Prostate gland (tissue), 2 donors: Measurements from ENCODE around the gene EXD3. TPM values are rescaled to one million over a fixed set of nuclear protein-coding genes. Genes with fewer than 3 reads are reported as not detected.

Experiments used
- DNase-seq: peaks from one replicate; pipeline ENCODE4 v3.0.0-alpha.2; 2019; ENCODE audit warnings: low spot score
- H3K27ac ChIP-seq, 2 donors: fragments of 200-600 bp; sonication (generic); 2 replicates each; pipeline ENCODE4 v1.5.1; 2017 to 2019
- H3K27me3 ChIP-seq: fragments of 200-600 bp; sonication (generic); replicated peaks from 2 replicates; pipeline ENCODE4 v1.5.1; 2019; ENCODE audit not compliant: insufficient read depth
- H3K36me3 ChIP-seq, 2 donors: fragments of 200-600 bp; sonication (generic); 1 replicate in 1 of 2; 2 replicates in 1 of 2; pipeline versions ENCODE4 v1.5.1 to v1.8.1; 2017 to 2019
- H3K4me1 ChIP-seq: fragments of 200-600 bp; sonication (generic); replicated peaks from 2 replicates; pipeline ENCODE4 v1.5.1; 2019
- H3K4me3 ChIP-seq, 2 donors: fragments of 200-600 bp; sonication (generic); 2 replicates each; pipeline ENCODE4 v1.5.1; 2017 to 2019
- H3K9me3 ChIP-seq: fragments of 200-600 bp; sonication (generic); 2 replicates; pipeline ENCODE4 v1.5.1; 2017
- POLR2A ChIP-seq: fragments of 450-650 bp; IDR thresholded peaks from one replicate; pipeline ENCODE4 v1.6.1; 2016; ENCODE audit warnings: antibody characterized with exemption, mild to moderate bottlenecking
- POLR2AphosphoS5 ChIP-seq: sonication (generic); formaldehyde crosslinking; IDR thresholded peaks from one replicate; pipeline ENCODE4 v1.6.1; 2017; ENCODE audit warnings: antibody characterized with exemption
- WGBS: methylation state at CpG from one replicate; pipeline ENCODE4 v1.1.5; 2018; 5-methylcytosine and 5-hydroxymethylcytosine counted together
- intact Hi-C: fragments of 100-400 bp; cut with DNase I; formaldehyde crosslinking; loops from one replicate; pipeline ENCODE4 v1.14.2; 2022
- total RNA-seq, 2 donors: library from RNA; depleted of rRNA; stranded (reverse); fragments of >200 nt; gene quantifications; one replicate each; pipeline ENCODE4 v1.1.0, GENCODE V29; 2016
- TF ChIP-seq, protein P1 (sequence below), 4 experiments: fragments of 200-600 bp in 2 of 4; fragments of 450-650 bp in 2 of 4; sonication (generic) in 2 of 4; IDR thresholded peaks; 1 replicate in 3 of 4; 2 replicates in 1 of 4; pipeline ENCODE4 v1.5.1; 2016 to 2019; ENCODE audit warnings: antibody characterized with exemption in 4 of 4, mild to moderate bottlenecking in 2 of 4, moderate library complexity in 2 of 4

The EXD3 gene
- total RNA-seq, 2 donors from 2014 or later, result 32.6 to 44.8 TPM

GRCh38 chr9:137321726-137322361 lies 101.1 kb downstream of the EXD3 start:
- no peaks in the 10 kb centered on the region for H3K9me3 ChIP-seq
- H3K27me3 ChIP-seq, result no peaks in the 10 kb centered on the region
- H3K4me3 ChIP-seq, result no peak overlapping the region
- H3K36me3 ChIP-seq, result no peaks in the 10 kb centered on the region
- intact Hi-C loops, result no loop called here
- no peak overlapping the region for H3K27ac ChIP-seq
- TF ChIP-seq POLR2A (no peak), POLR2AphosphoS5 (no peak)
- TF ChIP-seq, protein P1, sequence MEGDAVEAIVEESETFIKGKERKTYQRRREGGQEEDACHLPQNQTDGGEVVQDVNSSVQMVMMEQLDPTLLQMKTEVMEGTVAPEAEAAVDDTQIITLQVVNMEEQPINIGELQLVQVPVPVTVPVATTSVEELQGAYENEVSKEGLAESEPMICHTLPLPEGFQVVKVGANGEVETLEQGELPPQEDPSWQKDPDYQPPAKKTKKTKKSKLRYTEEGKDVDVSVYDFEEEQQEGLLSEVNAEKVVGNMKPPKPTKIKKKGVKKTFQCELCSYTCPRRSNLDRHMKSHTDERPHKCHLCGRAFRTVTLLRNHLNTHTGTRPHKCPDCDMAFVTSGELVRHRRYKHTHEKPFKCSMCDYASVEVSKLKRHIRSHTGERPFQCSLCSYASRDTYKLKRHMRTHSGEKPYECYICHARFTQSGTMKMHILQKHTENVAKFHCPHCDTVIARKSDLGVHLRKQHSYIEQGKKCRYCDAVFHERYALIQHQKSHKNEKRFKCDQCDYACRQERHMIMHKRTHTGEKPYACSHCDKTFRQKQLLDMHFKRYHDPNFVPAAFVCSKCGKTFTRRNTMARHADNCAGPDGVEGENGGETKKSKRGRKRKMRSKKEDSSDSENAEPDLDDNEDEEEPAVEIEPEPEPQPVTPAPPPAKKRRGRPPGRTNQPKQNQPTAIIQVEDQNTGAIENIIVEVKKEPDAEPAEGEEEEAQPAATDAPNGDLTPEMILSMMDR (IDR thresholded peaks at IDR 0.05), result no peak
- no peak for DNase-seq
- H3K4me1 ChIP-seq, result no peaks in the 10 kb centered on the region
- 88% methylated on average over 22 of the region's 22 CpGs for WGBS

DNA sequence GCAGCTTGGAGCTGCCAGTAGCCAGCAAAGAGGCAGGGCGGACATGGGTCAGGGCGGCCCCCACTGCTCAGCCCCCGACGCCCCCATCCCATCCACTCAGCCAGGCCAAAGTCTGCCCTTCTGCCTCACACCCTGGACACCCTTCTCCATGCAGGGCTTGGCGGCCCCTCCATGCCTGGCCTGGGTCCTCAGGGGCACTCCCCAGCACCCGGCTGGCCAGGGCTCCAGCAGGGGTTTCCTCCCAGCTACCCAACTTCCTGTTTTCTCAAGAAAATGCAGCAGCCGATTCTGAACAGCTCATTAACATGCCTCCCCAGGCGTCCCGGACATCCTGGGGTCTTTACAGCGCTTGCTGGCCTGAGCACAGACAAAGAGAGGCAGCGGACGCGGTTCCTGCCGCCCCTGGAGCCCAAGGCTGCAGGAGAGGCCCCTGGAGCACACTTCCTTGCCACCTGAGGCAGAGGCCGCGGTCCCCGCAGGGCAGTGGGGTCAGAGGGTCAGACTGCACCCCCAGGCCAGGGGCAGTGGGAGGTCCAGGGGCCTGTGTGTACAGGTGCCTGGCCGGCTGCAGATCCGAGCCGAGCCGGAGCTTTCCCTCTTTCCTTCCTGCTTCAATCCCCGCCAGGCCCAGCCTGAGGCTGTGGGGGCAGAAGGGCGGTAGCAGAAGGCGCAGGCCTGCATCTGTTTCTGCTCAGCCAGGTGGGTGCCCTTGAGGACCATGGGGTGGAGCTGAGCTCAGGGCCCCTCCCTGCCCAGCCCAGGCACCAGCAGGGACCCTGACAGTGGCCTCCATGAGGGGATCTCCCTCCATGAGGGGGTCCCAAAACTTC lies 102.2 kb downstream of the EXD3 start:
- 67% methylated on average over 24 of the region's 24 CpGs for WGBS
- Histone ChIP-seq H3K4me3 (no peak overlapping the region), H3K36me3 (no peaks in the 10 kb centered on the region), H3K9me3 (no peaks in the 10 kb centered on the region), H3K27me3 (peaks cover 2% of the 10 kb centered on the region), H3K27ac (no peak overlapping the region), H3K4me1 (peaks cover 7% of the 10 kb centered on the region)
- TF ChIP-seq, protein P1 (IDR thresholded peaks at IDR 0.05), result no peak
- TF ChIP-seq POLR2AphosphoS5, result no peak
- no peak for TF ChIP-seq POLR2A
- intact Hi-C loops, result no loop called here
- no peak for DNase-seq

DNA sequence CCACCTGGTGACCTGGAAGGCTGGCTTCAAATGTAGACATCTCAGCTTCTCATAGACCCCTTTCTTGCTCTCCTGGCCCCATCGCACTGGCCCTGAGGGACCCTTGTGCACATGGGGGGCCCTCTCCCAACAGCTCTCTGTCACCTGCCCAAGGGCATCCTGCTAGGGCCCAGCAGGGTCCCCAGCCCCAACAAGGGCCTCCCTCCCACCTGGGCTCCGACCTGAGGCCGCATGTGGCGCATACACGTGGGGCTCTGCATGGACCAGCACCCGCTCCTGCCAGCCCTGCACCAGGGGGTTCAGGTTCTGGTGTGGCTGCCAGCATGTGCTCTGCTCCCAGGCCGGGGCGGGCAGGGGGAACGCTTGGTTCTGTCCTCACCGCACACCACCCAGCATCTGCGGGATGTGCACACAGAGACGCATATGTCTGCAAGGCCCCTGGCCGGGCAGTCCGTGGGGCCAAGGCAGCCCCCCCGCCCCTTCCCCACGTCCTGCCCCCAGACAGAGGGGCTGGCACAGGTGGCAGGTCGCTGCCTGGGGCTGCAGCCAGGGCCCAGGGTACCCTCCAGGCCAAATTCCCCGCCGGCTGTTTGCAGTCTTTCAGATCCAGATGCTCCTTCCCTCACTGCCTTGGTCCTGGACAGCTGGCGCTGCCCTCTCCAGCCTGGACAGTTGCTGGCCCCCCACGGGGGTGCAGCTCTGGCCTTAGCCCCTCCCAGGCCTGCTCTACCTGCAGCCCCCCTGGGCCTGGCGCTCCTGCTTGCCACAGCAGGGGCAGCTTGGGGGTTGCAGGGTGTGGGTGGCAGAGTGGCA lies 103.0 kb downstream of the EXD3 start:
- intact Hi-C loops, result no loop called here
- WGBS, result 84% methylated on average over 22 of the region's 22 CpGs
- Histone ChIP-seq H3K4me3 (no peak overlapping the region), H3K27me3 (peaks cover 2% of the 10 kb centered on the region), H3K4me1 (peaks cover 7% of the 10 kb centered on the region), H3K9me3 (no peaks in the 10 kb centered on the region), H3K36me3 (no peaks in the 10 kb centered on the region), H3K27ac (no peak overlapping the region)
- no peak for DNase-seq
- TF ChIP-seq, protein P1 (IDR thresholded peaks at IDR 0.05), result no peak
- TF ChIP-seq POLR2AphosphoS5, result no peak
- no peak for TF ChIP-seq POLR2A

GRCh38 chr9:137319011-137319738 lies 103.8 kb downstream of the EXD3 start:
- Histone ChIP-seq H3K27ac (no peak overlapping the region), H3K27me3 (peaks cover 2% of the 10 kb centered on the region), H3K9me3 (no peaks in the 10 kb centered on the region), H3K36me3 (no peaks in the 10 kb centered on the region), H3K4me3 (no peak overlapping the region), H3K4me1 (peaks cover 7% of the 10 kb centered on the region)
- intact Hi-C loops, result no loop called here
- WGBS, result 83% methylated on average over 25 of the region's 26 CpGs
- no peak for DNase-seq
- TF ChIP-seq, protein P1 (IDR thresholded peaks at IDR 0.05), result peak in 2 of 4 experiments; percentile 11 to 24
- TF ChIP-seq POLR2AphosphoS5, result no peak
- no peak for TF ChIP-seq POLR2A
